SH-SY5Y (cell line): ENCODE measurements around the gene ATXN7.

Experiments used
- GATA2 ChIP-seq: IDR thresholded peaks from 2 replicates; pipeline ENCODE4 v1.6.1; 2011; ENCODE audit warnings: mild to moderate bottlenecking, low read depth, low read length
- GATA3 ChIP-seq: IDR thresholded peaks from 2 replicates; pipeline ENCODE4 v1.6.1; 2011; ENCODE audit warnings: low read depth, mild to moderate bottlenecking, low read length, moderate library complexity

GRCh38 chr3:63818282-63819150 lies 45.2 kb upstream of the ATXN7 start:
- TF ChIP-seq GATA2 = 0 out of 2 replicates have a peak, but pooled peaks have one; percentile 6
- TF ChIP-seq GATA3 = no peak
